22Rv1 (cell line): Measurements from ENCODE around the gene TMEM179B.

Experiments used
- CTCF ChIP-seq: fragments of 450-650 bp; IDR thresholded peaks from 2 replicates; pipeline ENCODE4 v1.5.1; 2017; ENCODE audit warnings: mild to moderate bottlenecking
- ZFX ChIP-seq: fragments of 450-650 bp; IDR thresholded peaks from 2 replicates; pipeline ENCODE4 v1.6.1; 2017; ENCODE audit warnings: antibody characterized with exemption, borderline replicate concordance

- TF ChIP-seq CTCF (no peak), ZFX (no peak)
Observed at GRCh38 chr11:62778441-62778840, 8.8 kb upstream of the TMEM179B start.
